T-cell (primary cell): ENCODE results near the gene SOBP. TPM values are rescaled to one million over a fixed set of nuclear protein-coding genes. Genes with fewer than 3 reads are reported as not detected.

Experiments used
- ATAC-seq, 4 experiments: fragments of 200-7000 bp in 3 of 4; fragments of 150-1000 bp in 1 of 4; cut with Tn5 transposase; replicated peaks in 1 of 4; 1 replicate in 3 of 4; 2 replicates in 1 of 4; pipeline ENCODE4 v1.10.0; 2021; ENCODE audit warnings: moderate library complexity in 3 of 4, mild to moderate bottlenecking in 2 of 4, moderate number of reproducible peaks in 1 of 4
- CTCF ChIA-PET, 2 donors: fragments of 300-600 bp; sonication (Branson Sonifier 250); formaldehyde crosslinking; loops; one replicate each; lab custom pipeline; 2022; ENCODE audit warnings: antibody characterized with exemption in 2 of 2; lab: Charles Lee
- POLR2A ChIA-PET, 2 donors: fragments of 300-600 bp; sonication (Branson Sonifier 250); formaldehyde crosslinking; loops; one replicate each; lab custom pipeline; 2022; ENCODE audit warnings: antibody characterized with exemption in 2 of 2; lab: Charles Lee
- DNase-seq, 35 experiments: peaks; one replicate each; pipeline versions ENCODE4 v3.0.0 to v3.0.0-alpha.2; 2013 to 2023
- H3K27ac ChIP-seq: one replicate; pipeline ENCODE4 v1.5.1; 2013; ENCODE audit warnings: low read length
- H3K27me3 ChIP-seq, 2 experiments: replicated peaks in 1 of 2; 1 replicate in 1 of 2; 2 replicates in 1 of 2; pipeline versions ENCODE4 v1.6.1 to v1.7.0; 2013; ENCODE audit warnings: low read length in 1 of 2, mixed read lengths in 1 of 2; ENCODE audit not compliant: control insufficient read depth in 2 of 2, insufficient read depth in 2 of 2; ENCODE audit errors: extremely low read depth in 1 of 2
- H3K36me3 ChIP-seq, 2 donors: 1 replicate in 1 of 2; 2 replicates in 1 of 2; pipeline versions ENCODE4 v1.6.1 to v1.7.0; 2013; ENCODE audit warnings: low read length in 1 of 2; ENCODE audit not compliant: control insufficient read depth in 2 of 2, insufficient read depth in 1 of 2; ENCODE audit errors: extremely low read depth in 1 of 2
- H3K4me1 ChIP-seq, 2 experiments: 1 replicate in 1 of 2; 2 replicates in 1 of 2; pipeline versions ENCODE4 v1.6.1 to v1.7.0; 2013; ENCODE audit warnings: low read length in 2 of 2, mixed read lengths in 1 of 2; ENCODE audit not compliant: insufficient read depth in 2 of 2, control insufficient read depth in 1 of 2; ENCODE audit errors: extremely low read depth in 1 of 2
- H3K4me3 ChIP-seq, 2 donors: 1 replicate in 1 of 2; 2 replicates in 1 of 2; pipeline versions ENCODE4 v1.5.1 to v1.7.0; 2013; ENCODE audit warnings: mild to moderate bottlenecking in 2 of 2, low read length in 1 of 2, moderate library complexity in 1 of 2; ENCODE audit not compliant: control insufficient read depth in 1 of 2; ENCODE audit errors: extremely low read depth in 1 of 2
- H3K9me3 ChIP-seq: 2 replicates; pipeline ENCODE4 v1.7.0; 2013
- H3K27ac Mint-ChIP-seq, 2 donors: one replicate each; pipeline ENCODE4 v1.8.0; 2020 to 2021; ENCODE audit warnings: mild to moderate bottlenecking in 2 of 2, mixed read lengths in 2 of 2
- H3K27me3 Mint-ChIP-seq, 2 donors: one replicate each; pipeline ENCODE4 v1.8.0; 2021 to 2022; ENCODE audit warnings: mixed read lengths in 2 of 2
- H3K36me3 Mint-ChIP-seq: one replicate; pipeline ENCODE4 v1.8.0; 2021; ENCODE audit warnings: mixed read lengths
- H3K4me1 Mint-ChIP-seq, 3 donors: one replicate each; pipeline ENCODE4 v1.8.0; 2020 to 2022; ENCODE audit warnings: mixed read lengths in 3 of 3, mild to moderate bottlenecking in 1 of 3
- H3K4me3 Mint-ChIP-seq, 3 donors: one replicate each; pipeline ENCODE4 v1.8.0; 2020 to 2022; ENCODE audit warnings: mild to moderate bottlenecking in 3 of 3, mixed read lengths in 3 of 3, moderate library complexity in 3 of 3
- H3K9me3 Mint-ChIP-seq, 3 donors: one replicate each; pipeline ENCODE4 v1.8.0; 2020 to 2022; ENCODE audit warnings: mixed read lengths in 3 of 3
- WGBS: methylation state at CpG from one replicate; pipeline ENCODE4 v1.1.5; 2013; ENCODE audit warnings: missing lambda C conversion rate; ENCODE audit not compliant: insufficient coverage; 5-methylcytosine and 5-hydroxymethylcytosine counted together
- total RNA-seq, 35 experiments: library from RNA in 6 of 35; stranded (reverse) in 6 of 35; fragments of 120-200 nt in 1 of 35; gene quantifications; one replicate each; pipeline versions ENCODE4 v1.2.1 to v1.2.4 and lab custom pipeline; 2013 to 2026

SOBP gene
- total RNA-seq, 5 donors from 2014 or later (not counting 1 experiment from before 2014, with no cell fraction given) = 0.30 to 0.95 (median 0.46) TPM

- H3K9me3 ChIP-seq = no peaks in the 10 kb centered on the region
- POLR2A ChIA-PET = no interaction called here
- H3K27ac ChIP-seq = no peak overlapping the region
- Mint-ChIP-seq H3K36me3 (no peaks in the 10 kb centered on the region), H3K4me1 (peaks cover 0 to 16% (median 6%) of the 10 kb centered on the region in 3 donors), H3K9me3 (no peaks in the 10 kb centered on the region), H3K27ac (no peak overlapping the region), H3K4me3 (no peak overlapping the region), H3K27me3 (peaks cover 38 to 46% of the 10 kb centered on the region in 2 donors)
- DNase-seq (no peak), ATAC-seq (no peak)
- WGBS = no CpG with 5 or more reads among the region's 4 CpGs
- peaks cover 8 to 35% of the 10 kb centered on the region in 2 experiments for H3K27me3 ChIP-seq
- H3K4me3 ChIP-seq = no peak overlapping the region
- CTCF ChIA-PET = interaction anchor here in 1 of 2 donors (0.6 kb wide), 1 partner anchor 10 kb away, joined by 4 read pairs; no protein-coding TSS in a partner anchor
- H3K4me1 ChIP-seq = peaks cover 0 to 11% of the 10 kb centered on the region in 2 experiments
- H3K36me3 ChIP-seq = no peaks in the 10 kb centered on the region
Measured at GRCh38 chr6:107638493-107638892, 148.6 kb downstream of the SOBP start.

GRCh38 chr6:107639511-107639910 is 149.6 kb downstream of the SOBP start:
- ChIA-PET CTCF (no interaction called here), POLR2A (no interaction called here)
- H3K4me3 Mint-ChIP-seq = no peak overlapping the region
- H3K9me3 Mint-ChIP-seq = no peaks in the 10 kb centered on the region
- H3K27me3 Mint-ChIP-seq = peaks cover 33 to 38% of the 10 kb centered on the region in 2 donors
- Histone ChIP-seq H3K4me1 (peaks cover 0 to 4% of the 10 kb centered on the region in 2 experiments), H3K27me3 (peaks cover 4 to 28% of the 10 kb centered on the region in 2 experiments), H3K4me3 (no peak overlapping the region), H3K27ac (no peak overlapping the region), H3K9me3 (no peaks in the 10 kb centered on the region), H3K36me3 (no peaks in the 10 kb centered on the region)
- no CpG with 5 or more reads among the region's 2 CpGs for WGBS
- no peak for DNase-seq
- no peak for ATAC-seq
- peaks cover 0 to 10% (median 0%) of the 10 kb centered on the region in 3 donors for H3K4me1 Mint-ChIP-seq
- H3K36me3 Mint-ChIP-seq = no peaks in the 10 kb centered on the region
- H3K27ac Mint-ChIP-seq = no peak overlapping the region

- no peaks in the 10 kb centered on the region for H3K36me3 ChIP-seq
- peaks cover 4 to 18% of the 10 kb centered on the region in 2 experiments for H3K27me3 ChIP-seq
- ChIA-PET CTCF (interaction anchor here in 1 of 2 donors (0.5 kb wide), 1 partner anchor 178 kb away, joined by 3 read pairs; no protein-coding TSS in a partner anchor), POLR2A (no interaction called here)
- ATAC-seq = no peak
- H3K4me1 ChIP-seq = no peaks in the 10 kb centered on the region
- 83% methylated on average over 1 of the region's 1 CpG for WGBS
- peaks cover 28 to 31% of the 10 kb centered on the region in 2 donors for H3K27me3 Mint-ChIP-seq
- no peaks in the 10 kb centered on the region for H3K9me3 Mint-ChIP-seq
- H3K4me3 Mint-ChIP-seq = no peak overlapping the region
- no peak overlapping the region for H3K4me3 ChIP-seq
- no peak overlapping the region for H3K27ac ChIP-seq
- no peak for DNase-seq
- H3K27ac Mint-ChIP-seq = no peak overlapping the region
- H3K36me3 Mint-ChIP-seq = no peaks in the 10 kb centered on the region
- H3K9me3 ChIP-seq = no peaks in the 10 kb centered on the region
- peaks cover 0 to 5% (median 0%) of the 10 kb centered on the region in 3 donors for H3K4me1 Mint-ChIP-seq
Measured at GRCh38 chr6:107641071-107641470, 151.2 kb downstream of the SOBP start.

DNA sequence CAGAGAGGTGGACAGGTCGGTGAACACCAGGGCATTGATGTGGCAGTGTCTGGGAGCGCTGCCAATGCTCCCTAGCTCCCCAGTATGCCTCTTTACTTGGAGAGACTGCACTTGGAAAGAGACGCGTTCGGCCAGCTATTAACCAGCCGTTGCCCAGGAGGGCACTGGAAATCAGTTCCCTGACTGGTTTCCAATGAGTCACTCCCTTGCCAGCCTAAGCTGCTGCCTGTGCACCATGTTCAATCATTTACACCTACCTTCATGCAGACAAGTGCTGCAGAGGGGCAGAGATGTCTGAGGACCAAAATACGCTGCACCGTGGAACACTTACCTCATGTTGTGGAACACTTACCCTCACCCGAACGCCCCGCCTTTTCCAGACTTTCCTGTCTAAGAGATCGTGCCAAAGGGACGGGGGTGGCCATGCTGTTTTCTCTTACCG is 151.6 kb downstream of the SOBP start:
- POLR2A ChIA-PET = interaction anchor here in 1 of 2 donors (0.5 kb wide), 1 partner anchor 1435 kb away, joined by 3 read pairs; no protein-coding TSS in a partner anchor
- Mint-ChIP-seq H3K4me3 (no peak overlapping the region), H3K9me3 (no peaks in the 10 kb centered on the region), H3K36me3 (no peaks in the 10 kb centered on the region), H3K27me3 (peaks cover 24 to 27% of the 10 kb centered on the region in 2 donors), H3K4me1 (peaks cover 0 to 5% (median 0%) of the 10 kb centered on the region in 3 donors), H3K27ac (no peak overlapping the region)
- no peak overlapping the region for H3K27ac ChIP-seq
- no peaks in the 10 kb centered on the region for H3K36me3 ChIP-seq
- no peaks in the 10 kb centered on the region for H3K9me3 ChIP-seq
- WGBS = 93% methylated on average over 14 of the region's 14 CpGs
- ATAC-seq (no peak), DNase-seq (no peak)
- no peak overlapping the region for H3K4me3 ChIP-seq
- no peaks in the 10 kb centered on the region for H3K4me1 ChIP-seq
- peaks cover under 1 to 17% of the 10 kb centered on the region in 2 experiments for H3K27me3 ChIP-seq
- CTCF ChIA-PET = interaction anchor here in 1 of 2 donors (0.6 kb wide), 1 partner anchor 789 kb away, joined by 3 read pairs; no protein-coding TSS in a partner anchor

DNA sequence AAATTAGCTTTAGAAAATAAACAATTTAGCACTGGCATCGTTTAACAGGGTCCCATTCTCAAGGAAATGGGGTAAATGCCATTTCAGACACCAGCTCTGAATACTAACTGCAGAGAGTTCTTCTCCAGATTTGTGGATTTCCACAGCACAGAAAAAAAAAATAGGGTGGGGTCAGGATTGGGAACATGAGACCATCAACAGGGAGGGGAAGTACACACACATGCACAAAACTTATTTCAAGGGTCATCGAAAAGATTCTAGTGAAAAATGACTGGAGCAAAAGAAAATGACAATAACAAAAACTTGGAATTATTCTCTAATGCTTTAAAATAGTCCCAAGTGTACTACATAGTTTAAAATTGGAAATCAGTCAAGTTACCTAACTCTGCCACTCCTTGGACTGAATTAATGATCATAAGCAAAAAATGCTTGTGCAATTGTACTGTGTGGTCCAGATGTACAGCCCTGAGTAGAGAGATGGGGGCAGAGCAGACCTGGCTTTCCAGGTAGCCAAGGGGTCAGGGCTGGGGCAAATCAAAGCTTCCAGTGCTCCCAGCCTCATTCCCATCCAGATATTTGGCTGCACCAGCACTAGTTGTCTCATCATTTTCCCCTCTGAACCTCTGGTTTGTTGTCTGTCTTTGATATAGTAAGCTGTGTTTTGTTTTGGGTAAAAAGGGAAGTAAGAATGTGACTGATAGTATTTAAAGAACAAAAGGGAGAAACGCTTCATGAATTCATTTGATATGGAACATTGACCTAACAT is 152.4 kb downstream of the SOBP start:
- Histone ChIP-seq H3K4me1 (no peaks in the 10 kb centered on the region), H3K27me3 (peaks cover 0 to 20% of the 10 kb centered on the region in 2 experiments), H3K9me3 (no peaks in the 10 kb centered on the region), H3K4me3 (no peak overlapping the region), H3K36me3 (no peaks in the 10 kb centered on the region), H3K27ac (no peak overlapping the region)
- POLR2A ChIA-PET = interaction anchor here in 1 of 2 donors (0.5 kb wide), 1 partner anchor 1435 kb away, joined by 3 read pairs; no protein-coding TSS in a partner anchor
- Mint-ChIP-seq H3K4me3 (no peak overlapping the region), H3K27ac (no peak overlapping the region), H3K36me3 (no peaks in the 10 kb centered on the region), H3K9me3 (no peaks in the 10 kb centered on the region), H3K4me1 (peaks cover 0 to 5% (median 0%) of the 10 kb centered on the region in 3 donors), H3K27me3 (peaks cover 17 to 19% of the 10 kb centered on the region in 2 donors)
- DNase-seq (no peak), ATAC-seq (no peak)
- CTCF ChIA-PET = interaction anchor here in 1 of 2 donors (0.6 kb wide), 1 partner anchor 788 kb away, joined by 3 read pairs; no protein-coding TSS in a partner anchor
- 40% methylated on average over 1 of the region's 3 CpGs for WGBS

DNA sequence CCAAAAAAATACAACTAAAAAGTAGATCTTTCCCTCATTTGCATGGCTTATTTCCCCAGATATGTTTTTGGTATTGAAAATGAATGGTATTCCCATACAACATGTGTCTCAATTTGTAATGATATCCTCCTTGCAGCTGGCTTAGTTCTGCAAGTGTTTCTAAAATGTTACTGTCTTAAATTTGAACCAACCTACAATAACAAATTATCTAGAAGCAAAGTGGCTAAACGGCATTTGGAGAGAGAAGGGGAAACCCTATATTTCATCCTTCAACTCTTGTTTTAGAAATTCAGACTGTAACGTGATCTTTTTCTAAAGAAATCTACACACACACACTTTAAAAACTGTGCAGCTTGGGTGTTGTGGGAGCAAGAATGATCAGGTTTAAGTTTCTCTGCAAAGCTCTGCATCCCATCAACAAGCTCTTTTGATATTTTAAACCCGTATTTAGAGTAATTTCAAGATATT is 153.0 kb downstream of the SOBP start:
- no peaks in the 10 kb centered on the region for H3K36me3 Mint-ChIP-seq
- ATAC-seq (no peak), DNase-seq (no peak)
- Histone ChIP-seq H3K4me3 (no peak overlapping the region), H3K36me3 (no peaks in the 10 kb centered on the region), H3K9me3 (no peaks in the 10 kb centered on the region), H3K27ac (no peak overlapping the region), H3K4me1 (no peaks in the 10 kb centered on the region), H3K27me3 (peaks cover 0 to 22% of the 10 kb centered on the region in 2 experiments)
- peaks cover 14 to 16% of the 10 kb centered on the region in 2 donors for H3K27me3 Mint-ChIP-seq
- ChIA-PET CTCF (interaction anchor here in 1 of 2 donors (0.6 kb wide), 1 partner anchor 34 kb away, joined by 3 read pairs; no protein-coding TSS in a partner anchor), POLR2A (no interaction called here)
- no CpG with 5 or more reads among the region's 3 CpGs for WGBS
- peaks cover 0 to 3% (median 0%) of the 10 kb centered on the region in 3 donors for H3K4me1 Mint-ChIP-seq
- H3K9me3 Mint-ChIP-seq = no peaks in the 10 kb centered on the region
- no peak overlapping the region for H3K27ac Mint-ChIP-seq
- H3K4me3 Mint-ChIP-seq = no peak overlapping the region
